ENCODE results near the gene MAP2K1.

Gene MAP2K1

GRCh38 chr15:66394472-66394871, 7.8 kb downstream of the MAP2K1 start:
- DNase-seq: no peak

GRCh38 chr15:66394915-66395314, 8.2 kb downstream of the MAP2K1 start:
- DNase-seq: no peak

- DNase-seq: no peak
Measured at GRCh38 chr15:66399276-66399675, 12.6 kb downstream of the MAP2K1 start.

- DNase-seq: peak; percentile 32
Measured at GRCh38 chr15:66400351-66400774, 13.7 kb downstream of the MAP2K1 start.

GRCh38 chr15:66401130-66402021, 14.7 kb downstream of the MAP2K1 start:
- DNase-seq: no peak

- DNase-seq: peak; percentile 27
Measured at GRCh38 chr15:66402761-66403284, 16.1 kb downstream of the MAP2K1 start.

GRCh38 chr15:66403323-66403722, 16.6 kb downstream of the MAP2K1 start:
- DNase-seq: no peak

GRCh38 chr15:66404122-66404521, 17.4 kb downstream of the MAP2K1 start:
- DNase-seq: no peak

GRCh38 chr15:66404532-66404931, 17.8 kb downstream of the MAP2K1 start:
- no peak for DNase-seq

GRCh38 chr15:66405007-66405406, 18.3 kb downstream of the MAP2K1 start:
- DNase-seq: no peak

- DNase-seq: no peak
Measured at GRCh38 chr15:66405615-66406014, 18.9 kb downstream of the MAP2K1 start.

GRCh38 chr15:66408254-66408653, 21.5 kb downstream of the MAP2K1 start:
- DNase-seq: no peak

- DNase-seq: peak; percentile 88
Measured at GRCh38 chr15:66408675-66409282, 22.1 kb downstream of the MAP2K1 start.

- no peak for DNase-seq
Measured at GRCh38 chr15:66409565-66410108, 22.9 kb downstream of the MAP2K1 start.

GRCh38 chr15:66411190-66411589, 24.5 kb downstream of the MAP2K1 start:
- DNase-seq: peak; percentile 61

GRCh38 chr15:66412220-66412619, 25.5 kb downstream of the MAP2K1 start:
- no peak for DNase-seq

- DNase-seq: peak; percentile 42
Measured at GRCh38 chr15:66413579-66413978, 26.9 kb downstream of the MAP2K1 start.

- no peak for DNase-seq
Measured at GRCh38 chr15:66415360-66415759, 28.6 kb downstream of the MAP2K1 start.

GRCh38 chr15:66417736-66418135, 31.0 kb downstream of the MAP2K1 start:
- DNase-seq: no peak

- peak; percentile 18 for DNase-seq
Measured at GRCh38 chr15:66419471-66419870, 32.8 kb downstream of the MAP2K1 start.

GRCh38 chr15:66422347-66422746, 35.6 kb downstream of the MAP2K1 start:
- DNase-seq: no peak

- no peak for DNase-seq
Measured at GRCh38 chr15:66423149-66423548, 36.4 kb downstream of the MAP2K1 start.

- DNase-seq: no peak
Measured at GRCh38 chr15:66424963-66425612, 38.4 kb downstream of the MAP2K1 start.
